H54 (cell line): Measurements from ENCODE around the gene ACHE.
"Not testable (repeated sequence)": the region's sequence is repeated elsewhere in the genome, so short reads cannot be mapped to it uniquely, and the experiment has no call there.

Source experiments
- DNase-seq: peaks from one replicate; pipeline ENCODE4 v3.0.0; 2011; ENCODE audit warnings: low spot score, mixed read lengths; ENCODE audit not compliant: insufficient read length
- FAIRE-seq: peaks from 3 replicates; lab custom pipeline; 2011; peaks lifted over from hg19 to GRCh38; lab: Jason Lieb, UNC
- POLR2A ChIP-seq: IDR thresholded peaks from 2 replicates; pipeline ENCODE4 v1.6.1; 2011; ENCODE audit warnings: low read depth, mild to moderate bottlenecking, low read length

The ACHE gene

GRCh38 chr7:100895701-100895955, at the start of gene ACHE:
ACHE (minus strand) TSS chr7:100895888; CDS start chr7:100894232, 1,656 bp downstream.
- DNase-seq (no peak), FAIRE-seq (no peak)
- TF ChIP-seq POLR2A: no peak

GRCh38 chr7:100944138-100944537, 48.5 kb upstream of the ACHE start:
- no peak for DNase-seq
- TF ChIP-seq POLR2A: no peak
- no peak for FAIRE-seq

- DNase-seq (no peak), FAIRE-seq (no peak)
- no peak for TF ChIP-seq POLR2A
Observed at GRCh38 chr7:100943693-100944092, 48.0 kb upstream of the ACHE start.

- FAIRE-seq: no peak
- TF ChIP-seq POLR2A: no peak
- no peak for DNase-seq
Observed at GRCh38 chr7:100942045-100942774, 46.5 kb upstream of the ACHE start.

- FAIRE-seq: not testable (repeated sequence)
Observed at GRCh38 chr7:100936167-100936566, 40.5 kb upstream of the ACHE start.

GRCh38 chr7:100935381-100935780, 39.7 kb upstream of the ACHE start:
- not testable (repeated sequence) for FAIRE-seq, DNase-seq

More at GRCh38 chr7:100936167-100936566, 40.5 kb upstream of the ACHE start:
- DNase-seq: not testable (repeated sequence)

GRCh38 chr7:100933734-100934133, 38.0 kb upstream of the ACHE start:
- no peak for DNase-seq
- TF ChIP-seq POLR2A: no peak

GRCh38 chr7:100929808-100930174, 34.1 kb upstream of the ACHE start:
- FAIRE-seq: no peak
- no peak for DNase-seq
- TF ChIP-seq POLR2A: no peak

More at GRCh38 chr7:100933734-100934133, 38.0 kb upstream of the ACHE start:
- no peak for FAIRE-seq

GRCh38 chr7:100923616-100924015, 27.9 kb upstream of the ACHE start:
- DNase-seq, FAIRE-seq: not testable (repeated sequence)

GRCh38 chr7:100921039-100921438, 25.4 kb upstream of the ACHE start:
- TF ChIP-seq POLR2A: no peak
- DNase-seq (no peak), FAIRE-seq (no peak)

GRCh38 chr7:100919779-100920437, 24.2 kb upstream of the ACHE start:
- DNase-seq, FAIRE-seq: not testable (repeated sequence)

GRCh38 chr7:100919335-100919734, 23.6 kb upstream of the ACHE start:
- not testable (repeated sequence) for FAIRE-seq

GRCh38 chr7:100914879-100915447, 19.3 kb upstream of the ACHE start:
- no peak for TF ChIP-seq POLR2A
- DNase-seq (peak; percentile 74), FAIRE-seq (no peak)

More at GRCh38 chr7:100919335-100919734, 23.6 kb upstream of the ACHE start:
- not testable (repeated sequence) for DNase-seq

- TF ChIP-seq POLR2A: no peak
- DNase-seq: no peak
- FAIRE-seq: no peak
Observed at GRCh38 chr7:100914208-100914878, 18.7 kb upstream of the ACHE start.
